K562 (cell line): ENCODE data around the gene PRSS27. TPM values are rescaled to one million over a fixed set of nuclear protein-coding genes. Genes with fewer than 3 reads are reported as not detected.

Source experiments
- ATF7 ChIP-seq: fragments of 450-650 bp; IDR thresholded peaks from 2 replicates; pipeline ENCODE4 v1.7.1; 2014; ENCODE audit warnings: mild to moderate bottlenecking, moderate library complexity
- CREB1 ChIP-seq, 2 experiments: sonication (generic) in 1 of 2; formaldehyde crosslinking in 1 of 2; IDR thresholded peaks; 2 replicates each; pipeline versions ENCODE4 v1.6.1 to v1.8.0; 2012 to 2022; ENCODE audit warnings: inconsistent platforms in 1 of 2, mild to moderate bottlenecking in 1 of 2, missing genetic modification reagents in 1 of 2, moderate library complexity in 1 of 2
- CXXC5 ChIP-seq: fragments of 250-450 bp; sonication (Bioruptor Pico); IDR thresholded peaks from 2 replicates; pipeline ENCODE4 v1.8.0; 2022; ENCODE audit warnings: inconsistent platforms, mild to moderate bottlenecking, moderate library complexity
- JUND ChIP-seq, 2 experiments: IDR thresholded peaks; 2 replicates in 1 of 2; 3 replicates in 1 of 2; pipeline ENCODE4 v1.6.1; 2011; ENCODE audit warnings: borderline replicate concordance in 2 of 2, low read depth in 2 of 2, low read length in 2 of 2, improper control_type of control experiment in 1 of 2, missing biosample characterization in 1 of 2, missing genetic modification characterization in 1 of 2, missing genetic modification reagents in 1 of 2
- L3MBTL2 ChIP-seq: fragments of 450-650 bp; IDR thresholded peaks from 2 replicates; pipeline ENCODE4 v1.6.1; 2016; ENCODE audit warnings: mild to moderate bottlenecking, moderate library complexity
- RAD21 ChIP-seq, 2 experiments: fragments of 250-450 bp in 1 of 2; fragments of 450-650 bp in 1 of 2; sonication (Bioruptor Pico) in 1 of 2; formaldehyde crosslinking in 1 of 2; IDR thresholded peaks in 1 of 2; conservative IDR thresholded peaks in 1 of 2; 2 replicates each; pipeline versions ENCODE4 v1.4.0 to v1.8.0; 2020 to 2022; ENCODE audit warnings: mild to moderate bottlenecking in 2 of 2, moderate library complexity in 1 of 2
- SMAD4 ChIP-seq: fragments of 250-450 bp; sonication (Bioruptor Pico); conservative IDR thresholded peaks from 2 replicates; pipeline ENCODE4 v1.8.0; 2021; ENCODE audit warnings: inconsistent platforms, mild to moderate bottlenecking, moderate library complexity
- SMC3 ChIP-seq: conservative IDR thresholded peaks from 2 replicates; pipeline ENCODE4 v1.6.1; 2011; ENCODE audit warnings: low read depth, low read length, improper control_type of control experiment; ENCODE audit not compliant: insufficient read depth
- polyA plus RNA-seq, 8 experiments: library from polyadenylated mRNA; depleted of rRNA in 4 of 8; stranded (reverse) in 5 of 8; unstranded in 3 of 8; fragments of >200 nt; fragmentation: Nextera tagmentation in 2 of 8; fragmentation: Illumina TruSeq in 1 of 8; extraction: Ambion mirVana in 2 of 8; extraction: Trizol in 1 of 8; gene quantifications; 2 replicates each; pipeline versions ENCODE4 v1.2.1 to v1.2.3, GENCODE V29; 2011 to 2014; ENCODE audit warnings: inconsistent platforms in 1 of 8, missing spikeins in 1 of 8
- total RNA-seq, 7 experiments: library from RNA; depleted of rRNA in 6 of 7; stranded (reverse); fragments of >200 nt in 6 of 7; fragmentation: Illumina TruSeq in 2 of 7; extraction: Trizol in 2 of 7; gene quantifications; 2 replicates each; pipeline versions ENCODE4 v1.2.1 to v1.2.3, GENCODE V29; 2011 to 2021; ENCODE audit warnings: low replicate concordance in 1 of 7
- TF ChIP-seq, protein P1 (sequence below): fragments of 450-650 bp; IDR thresholded peaks from 2 replicates; pipeline ENCODE4 v1.6.1; 2016; ENCODE audit warnings: mild to moderate bottlenecking, moderate library complexity
- TF ChIP-seq, protein P2 (sequence below), 2 experiments: IDR thresholded peaks; 2 replicates each; pipeline ENCODE4 v1.6.1; 2011; ENCODE audit warnings: borderline replicate concordance in 1 of 2, control low read depth in 1 of 2, low read depth in 1 of 2, low read length in 1 of 2, mild to moderate bottlenecking in 1 of 2, mixed read lengths in 1 of 2, moderate library complexity in 1 of 2; ENCODE audit not compliant: insufficient read depth in 1 of 2, insufficient read length in 1 of 2, poor library complexity in 1 of 2, severe bottlenecking in 1 of 2; ENCODE audit errors: extremely low read depth in 1 of 2
- TF ChIP-seq, protein P3 (sequence below), 3 experiments: IDR thresholded peaks in 2 of 3; conservative IDR thresholded peaks in 1 of 3; 2 replicates each; pipeline ENCODE4 v1.5.1; 2011 to 2012; ENCODE audit warnings: low read length in 3 of 3, mild to moderate bottlenecking in 3 of 3, control low read depth in 2 of 3, improper control_type of control experiment in 1 of 3, inconsistent platforms in 1 of 3, low read depth in 1 of 3, mixed read lengths in 1 of 3, moderate library complexity in 1 of 3; ENCODE audit not compliant: insufficient read depth in 2 of 3

PRSS27 gene
- total and polyA plus RNA-seq, 9 of the 15 experiments (the other 6 are each of a cell fraction or from before 2014, with no cell fraction given) = 0.09 to 0.20 (median 0.17) TPM; not detected in 5

DNA sequence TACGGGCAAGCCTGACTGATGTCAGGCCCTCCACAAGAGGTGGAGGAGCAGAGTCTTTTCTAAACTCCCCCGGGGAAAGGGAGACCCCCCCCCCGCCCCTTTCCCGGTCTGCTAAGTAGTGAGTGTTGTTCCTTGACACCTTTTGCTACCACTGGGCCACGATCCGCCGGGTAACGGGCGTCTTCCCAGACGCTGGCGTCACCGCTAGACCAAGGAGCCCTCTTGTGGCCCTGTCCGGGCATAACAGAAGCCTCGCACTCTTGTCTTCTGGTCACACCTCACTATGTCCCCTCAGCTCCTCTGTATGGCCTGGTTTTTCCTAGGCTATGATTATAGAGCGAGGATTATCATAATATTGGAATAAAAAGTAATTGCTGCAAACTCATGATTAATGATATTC lies 50.0 kb downstream of the PRSS27 start (continued):
- TF ChIP-seq, protein P1, sequence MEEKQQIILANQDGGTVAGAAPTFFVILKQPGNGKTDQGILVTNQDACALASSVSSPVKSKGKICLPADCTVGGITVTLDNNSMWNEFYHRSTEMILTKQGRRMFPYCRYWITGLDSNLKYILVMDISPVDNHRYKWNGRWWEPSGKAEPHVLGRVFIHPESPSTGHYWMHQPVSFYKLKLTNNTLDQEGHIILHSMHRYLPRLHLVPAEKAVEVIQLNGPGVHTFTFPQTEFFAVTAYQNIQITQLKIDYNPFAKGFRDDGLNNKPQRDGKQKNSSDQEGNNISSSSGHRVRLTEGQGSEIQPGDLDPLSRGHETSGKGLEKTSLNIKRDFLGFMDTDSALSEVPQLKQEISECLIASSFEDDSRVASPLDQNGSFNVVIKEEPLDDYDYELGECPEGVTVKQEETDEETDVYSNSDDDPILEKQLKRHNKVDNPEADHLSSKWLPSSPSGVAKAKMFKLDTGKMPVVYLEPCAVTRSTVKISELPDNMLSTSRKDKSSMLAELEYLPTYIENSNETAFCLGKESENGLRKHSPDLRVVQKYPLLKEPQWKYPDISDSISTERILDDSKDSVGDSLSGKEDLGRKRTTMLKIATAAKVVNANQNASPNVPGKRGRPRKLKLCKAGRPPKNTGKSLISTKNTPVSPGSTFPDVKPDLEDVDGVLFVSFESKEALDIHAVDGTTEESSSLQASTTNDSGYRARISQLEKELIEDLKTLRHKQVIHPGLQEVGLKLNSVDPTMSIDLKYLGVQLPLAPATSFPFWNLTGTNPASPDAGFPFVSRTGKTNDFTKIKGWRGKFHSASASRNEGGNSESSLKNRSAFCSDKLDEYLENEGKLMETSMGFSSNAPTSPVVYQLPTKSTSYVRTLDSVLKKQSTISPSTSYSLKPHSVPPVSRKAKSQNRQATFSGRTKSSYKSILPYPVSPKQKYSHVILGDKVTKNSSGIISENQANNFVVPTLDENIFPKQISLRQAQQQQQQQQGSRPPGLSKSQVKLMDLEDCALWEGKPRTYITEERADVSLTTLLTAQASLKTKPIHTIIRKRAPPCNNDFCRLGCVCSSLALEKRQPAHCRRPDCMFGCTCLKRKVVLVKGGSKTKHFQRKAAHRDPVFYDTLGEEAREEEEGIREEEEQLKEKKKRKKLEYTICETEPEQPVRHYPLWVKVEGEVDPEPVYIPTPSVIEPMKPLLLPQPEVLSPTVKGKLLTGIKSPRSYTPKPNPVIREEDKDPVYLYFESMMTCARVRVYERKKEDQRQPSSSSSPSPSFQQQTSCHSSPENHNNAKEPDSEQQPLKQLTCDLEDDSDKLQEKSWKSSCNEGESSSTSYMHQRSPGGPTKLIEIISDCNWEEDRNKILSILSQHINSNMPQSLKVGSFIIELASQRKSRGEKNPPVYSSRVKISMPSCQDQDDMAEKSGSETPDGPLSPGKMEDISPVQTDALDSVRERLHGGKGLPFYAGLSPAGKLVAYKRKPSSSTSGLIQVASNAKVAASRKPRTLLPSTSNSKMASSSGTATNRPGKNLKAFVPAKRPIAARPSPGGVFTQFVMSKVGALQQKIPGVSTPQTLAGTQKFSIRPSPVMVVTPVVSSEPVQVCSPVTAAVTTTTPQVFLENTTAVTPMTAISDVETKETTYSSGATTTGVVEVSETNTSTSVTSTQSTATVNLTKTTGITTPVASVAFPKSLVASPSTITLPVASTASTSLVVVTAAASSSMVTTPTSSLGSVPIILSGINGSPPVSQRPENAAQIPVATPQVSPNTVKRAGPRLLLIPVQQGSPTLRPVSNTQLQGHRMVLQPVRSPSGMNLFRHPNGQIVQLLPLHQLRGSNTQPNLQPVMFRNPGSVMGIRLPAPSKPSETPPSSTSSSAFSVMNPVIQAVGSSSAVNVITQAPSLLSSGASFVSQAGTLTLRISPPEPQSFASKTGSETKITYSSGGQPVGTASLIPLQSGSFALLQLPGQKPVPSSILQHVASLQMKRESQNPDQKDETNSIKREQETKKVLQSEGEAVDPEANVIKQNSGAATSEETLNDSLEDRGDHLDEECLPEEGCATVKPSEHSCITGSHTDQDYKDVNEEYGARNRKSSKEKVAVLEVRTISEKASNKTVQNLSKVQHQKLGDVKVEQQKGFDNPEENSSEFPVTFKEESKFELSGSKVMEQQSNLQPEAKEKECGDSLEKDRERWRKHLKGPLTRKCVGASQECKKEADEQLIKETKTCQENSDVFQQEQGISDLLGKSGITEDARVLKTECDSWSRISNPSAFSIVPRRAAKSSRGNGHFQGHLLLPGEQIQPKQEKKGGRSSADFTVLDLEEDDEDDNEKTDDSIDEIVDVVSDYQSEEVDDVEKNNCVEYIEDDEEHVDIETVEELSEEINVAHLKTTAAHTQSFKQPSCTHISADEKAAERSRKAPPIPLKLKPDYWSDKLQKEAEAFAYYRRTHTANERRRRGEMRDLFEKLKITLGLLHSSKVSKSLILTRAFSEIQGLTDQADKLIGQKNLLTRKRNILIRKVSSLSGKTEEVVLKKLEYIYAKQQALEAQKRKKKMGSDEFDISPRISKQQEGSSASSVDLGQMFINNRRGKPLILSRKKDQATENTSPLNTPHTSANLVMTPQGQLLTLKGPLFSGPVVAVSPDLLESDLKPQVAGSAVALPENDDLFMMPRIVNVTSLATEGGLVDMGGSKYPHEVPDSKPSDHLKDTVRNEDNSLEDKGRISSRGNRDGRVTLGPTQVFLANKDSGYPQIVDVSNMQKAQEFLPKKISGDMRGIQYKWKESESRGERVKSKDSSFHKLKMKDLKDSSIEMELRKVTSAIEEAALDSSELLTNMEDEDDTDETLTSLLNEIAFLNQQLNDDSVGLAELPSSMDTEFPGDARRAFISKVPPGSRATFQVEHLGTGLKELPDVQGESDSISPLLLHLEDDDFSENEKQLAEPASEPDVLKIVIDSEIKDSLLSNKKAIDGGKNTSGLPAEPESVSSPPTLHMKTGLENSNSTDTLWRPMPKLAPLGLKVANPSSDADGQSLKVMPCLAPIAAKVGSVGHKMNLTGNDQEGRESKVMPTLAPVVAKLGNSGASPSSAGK = peak; percentile 28; the same call in 1 of the 2 replicates
- TF ChIP-seq ATF7 (peak; percentile 56), JUND (IDR thresholded peaks at IDR 0.05; ENCODE audit: borderline replicate concordance, low read depth, low read length) (peak; percentile 76), JUND (tag; IDR thresholded peaks at IDR 0.05; ENCODE audit: borderline replicate concordance, low read depth, low read length) (peak; percentile 37; the same call in 1 of the 3 replicates), CREB1 (IDR thresholded peaks at IDR 0.05) (peak; percentile 45; the same call in 1 of the 2 replicates), CREB1 (CRISPR knock-in tag; IDR thresholded peaks at IDR 0.05) (peak; percentile 71; the same call in 1 of the 2 replicates), RAD21 (CRISPR knock-in tag; conservative IDR thresholded peaks at IDR 0.05 in 1 of 2, IDR thresholded peaks at IDR 0.05 in 1 of 2) (peak; percentile 34 to 75; a peak in 3 of 4 replicates), SMAD4 (CRISPR knock-in tag) (peak; percentile 55; the same call in 1 of the 2 replicates), SMC3 (peak; percentile 70), L3MBTL2 (peak; percentile 52; the same call in 1 of the 2 replicates), CXXC5 (CRISPR knock-in tag) (peak; percentile 56)
- TF ChIP-seq, protein P2, sequence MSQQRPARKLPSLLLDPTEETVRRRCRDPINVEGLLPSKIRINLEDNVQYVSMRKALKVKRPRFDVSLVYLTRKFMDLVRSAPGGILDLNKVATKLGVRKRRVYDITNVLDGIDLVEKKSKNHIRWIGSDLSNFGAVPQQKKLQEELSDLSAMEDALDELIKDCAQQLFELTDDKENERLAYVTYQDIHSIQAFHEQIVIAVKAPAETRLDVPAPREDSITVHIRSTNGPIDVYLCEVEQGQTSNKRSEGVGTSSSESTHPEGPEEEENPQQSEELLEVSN (IDR thresholded peaks at IDR 0.05; ENCODE audit: borderline replicate concordance in 1 of 2, extremely low read depth in 1 of 2, insufficient read depth in 1 of 2, insufficient read length in 1 of 2, low read depth in 1 of 2, low read length in 1 of 2, poor library complexity in 1 of 2, severe bottlenecking in 1 of 2) = peak in 1 of 2 experiments; percentile 71
- TF ChIP-seq, protein P3, sequence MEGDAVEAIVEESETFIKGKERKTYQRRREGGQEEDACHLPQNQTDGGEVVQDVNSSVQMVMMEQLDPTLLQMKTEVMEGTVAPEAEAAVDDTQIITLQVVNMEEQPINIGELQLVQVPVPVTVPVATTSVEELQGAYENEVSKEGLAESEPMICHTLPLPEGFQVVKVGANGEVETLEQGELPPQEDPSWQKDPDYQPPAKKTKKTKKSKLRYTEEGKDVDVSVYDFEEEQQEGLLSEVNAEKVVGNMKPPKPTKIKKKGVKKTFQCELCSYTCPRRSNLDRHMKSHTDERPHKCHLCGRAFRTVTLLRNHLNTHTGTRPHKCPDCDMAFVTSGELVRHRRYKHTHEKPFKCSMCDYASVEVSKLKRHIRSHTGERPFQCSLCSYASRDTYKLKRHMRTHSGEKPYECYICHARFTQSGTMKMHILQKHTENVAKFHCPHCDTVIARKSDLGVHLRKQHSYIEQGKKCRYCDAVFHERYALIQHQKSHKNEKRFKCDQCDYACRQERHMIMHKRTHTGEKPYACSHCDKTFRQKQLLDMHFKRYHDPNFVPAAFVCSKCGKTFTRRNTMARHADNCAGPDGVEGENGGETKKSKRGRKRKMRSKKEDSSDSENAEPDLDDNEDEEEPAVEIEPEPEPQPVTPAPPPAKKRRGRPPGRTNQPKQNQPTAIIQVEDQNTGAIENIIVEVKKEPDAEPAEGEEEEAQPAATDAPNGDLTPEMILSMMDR (IDR thresholded peaks at IDR 0.05 in 2 of 3, conservative IDR thresholded peaks at IDR 0.05 in 1 of 3; ENCODE audit: insufficient read depth in 2 of 3, low read depth in 1 of 3, low read length in 3 of 3) = peak; percentile 67 to 82 (median 74)
